ENCODE data around the gene PLA2G15. TPM values are rescaled to one million over a fixed set of nuclear protein-coding genes. Genes with fewer than 3 reads are reported as not detected.

PLA2G15 gene
- total and polyA plus RNA-seq, 2 of the 13 experiments (the other 11 are each of a cell fraction or from before 2014, with no cell fraction given), result 14.4 to 23.7 TPM

DNA sequence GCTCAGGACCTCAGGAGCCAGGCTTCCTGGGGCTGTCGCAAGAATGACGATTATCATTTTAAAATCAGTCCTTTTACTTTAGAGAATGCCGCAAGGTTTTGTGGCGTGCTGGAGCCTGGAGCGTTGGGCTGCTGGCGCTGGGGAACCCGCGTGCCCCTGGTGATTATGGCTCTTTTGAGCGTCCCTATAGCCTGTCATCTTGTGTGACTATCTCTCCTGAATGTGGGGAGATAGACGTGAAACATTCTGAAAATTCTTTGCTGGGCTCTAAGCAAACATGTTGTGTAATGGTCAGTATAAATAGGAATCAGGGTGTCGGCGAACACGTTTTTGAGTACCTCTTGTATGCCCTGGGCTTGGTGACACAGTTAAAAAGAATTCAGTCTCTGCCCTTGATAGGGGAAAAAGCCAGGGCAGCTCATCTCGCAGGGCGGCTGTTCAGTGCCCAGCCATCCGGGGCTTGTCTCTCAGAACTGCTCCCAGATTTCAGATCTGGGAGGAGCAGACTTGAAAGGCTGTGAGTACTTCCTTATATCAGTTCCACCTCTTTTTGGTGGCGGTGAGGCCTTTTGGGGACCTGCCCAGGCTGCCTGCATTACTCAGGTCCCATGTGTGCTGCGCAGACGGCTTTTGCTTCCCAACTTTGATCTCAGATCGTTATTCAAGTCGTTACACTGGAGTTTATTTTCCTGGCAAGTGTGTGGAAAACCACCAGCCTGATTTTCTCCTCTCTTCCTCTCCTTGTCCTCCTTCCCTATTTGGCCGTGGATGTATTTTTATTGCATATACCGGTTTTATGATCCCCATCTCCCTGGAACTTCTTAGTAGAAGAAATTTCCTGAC lies 20.1 kb downstream of the PLA2G15 start (continued):
- no peak for TF ChIP-seq ZNF646 (CRISPR knock-in tag; IDR thresholded peaks at IDR 0.05)
- TF ChIP-seq NR2F6 (IDR thresholded peaks at IDR 0.05), result peak; percentile 81
- peak; percentile 87 for TF ChIP-seq NR2F6 (CRISPR knock-in tag; IDR thresholded peaks at IDR 0.05)
- peak; percentile 63 for TF ChIP-seq HHEX (CRISPR knock-in tag; IDR thresholded peaks at IDR 0.05)
- TF ChIP-seq ZNF12 (CRISPR knock-in tag; IDR thresholded peaks at IDR 0.05), result peak; percentile 75; the same call in 1 of the 2 replicates
- no peak for TF ChIP-seq ZNF616 (CRISPR knock-in tag; IDR thresholded peaks at IDR 0.05; ENCODE audit: low read depth)
- no peak for TF ChIP-seq MAF1 (CRISPR knock-in tag; IDR thresholded peaks at IDR 0.05; ENCODE audit: borderline replicate concordance)
- no peak for TF ChIP-seq ZNF577 (CRISPR knock-in tag; IDR thresholded peaks at IDR 0.05; ENCODE audit: borderline replicate concordance, low read depth)
- TF ChIP-seq YEATS2 (CRISPR knock-in tag; IDR thresholded peaks at IDR 0.05; ENCODE audit: borderline replicate concordance), result peak; percentile 66; the same call in 1 of the 2 replicates
- no peak for TF ChIP-seq GABPA (IDR thresholded peaks at IDR 0.05; ENCODE audit: low read depth, low read length)
- no peak; the same call in 1 of the 2 replicates for TF ChIP-seq GABPA (CRISPR knock-in tag; IDR thresholded peaks at IDR 0.05; ENCODE audit: low read depth)
- TF ChIP-seq, protein P1, sequence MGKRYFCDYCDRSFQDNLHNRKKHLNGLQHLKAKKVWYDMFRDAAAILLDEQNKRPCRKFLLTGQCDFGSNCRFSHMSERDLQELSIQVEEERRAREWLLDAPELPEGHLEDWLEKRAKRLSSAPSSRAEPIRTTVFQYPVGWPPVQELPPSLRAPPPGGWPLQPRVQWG (CRISPR knock-in tag; IDR thresholded peaks at IDR 0.05; ENCODE audit: borderline replicate concordance, low read depth), result 0 out of 2 replicates have a peak, but pooled peaks have one; percentile 31
- no peak; the same call in 1 of the 2 replicates for TF ChIP-seq ZNF761 (CRISPR knock-in tag; conservative IDR thresholded peaks at IDR 0.05)
- 0 out of 2 replicates have a peak, but pooled peaks have one; percentile 67 for TF ChIP-seq NAIF1 (CRISPR knock-in tag; IDR thresholded peaks at IDR 0.05; ENCODE audit: borderline replicate concordance)
- TF ChIP-seq RBM22 (optimal IDR thresholded peaks at IDR 0.05; ENCODE audit: low read length), result peak; percentile 7
- peak; percentile 99 for TF ChIP-seq TEAD3 (CRISPR knock-in tag; optimal IDR thresholded peaks at IDR 0.05; ENCODE audit: borderline replicate concordance)
- 0 out of 2 replicates have a peak, but pooled peaks have one; percentile 4 for TF ChIP-seq GTF3A (CRISPR knock-in tag; conservative IDR thresholded peaks at IDR 0.05)
- peak; percentile 89; the same call in 1 of the 2 replicates for TF ChIP-seq ERF (CRISPR knock-in tag; IDR thresholded peaks at IDR 0.05)
- TF ChIP-seq, protein P2, sequence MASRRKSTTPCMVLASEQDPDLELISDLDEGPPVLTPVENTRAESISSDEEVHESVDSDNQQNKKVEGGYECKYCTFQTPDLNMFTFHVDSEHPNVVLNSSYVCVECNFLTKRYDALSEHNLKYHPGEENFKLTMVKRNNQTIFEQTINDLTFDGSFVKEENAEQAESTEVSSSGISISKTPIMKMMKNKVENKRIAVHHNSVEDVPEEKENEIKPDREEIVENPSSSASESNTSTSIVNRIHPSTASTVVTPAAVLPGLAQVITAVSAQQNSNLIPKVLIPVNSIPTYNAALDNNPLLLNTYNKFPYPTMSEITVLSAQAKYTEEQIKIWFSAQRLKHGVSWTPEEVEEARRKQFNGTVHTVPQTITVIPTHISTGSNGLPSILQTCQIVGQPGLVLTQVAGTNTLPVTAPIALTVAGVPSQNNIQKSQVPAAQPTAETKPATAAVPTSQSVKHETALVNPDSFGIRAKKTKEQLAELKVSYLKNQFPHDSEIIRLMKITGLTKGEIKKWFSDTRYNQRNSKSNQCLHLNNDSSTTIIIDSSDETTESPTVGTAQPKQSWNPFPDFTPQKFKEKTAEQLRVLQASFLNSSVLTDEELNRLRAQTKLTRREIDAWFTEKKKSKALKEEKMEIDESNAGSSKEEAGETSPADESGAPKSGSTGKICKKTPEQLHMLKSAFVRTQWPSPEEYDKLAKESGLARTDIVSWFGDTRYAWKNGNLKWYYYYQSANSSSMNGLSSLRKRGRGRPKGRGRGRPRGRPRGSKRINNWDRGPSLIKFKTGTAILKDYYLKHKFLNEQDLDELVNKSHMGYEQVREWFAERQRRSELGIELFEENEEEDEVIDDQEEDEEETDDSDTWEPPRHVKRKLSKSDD (CRISPR knock-in tag; IDR thresholded peaks at IDR 0.05; ENCODE audit: low read depth), result no peak
- no peak for TF ChIP-seq ZNF121 (CRISPR knock-in tag; IDR thresholded peaks at IDR 0.05)

All from HepG2 (cell line).